ENCODE data around the gene MMP11. TPM values are rescaled to one million over a fixed set of nuclear protein-coding genes. Genes with fewer than 3 reads are reported as not detected.

MMP11 gene
- total RNA-seq, 1 donor from 2014 or later, result 1.9 TPM

- Histone ChIP-seq H3K4me1 (peaks cover 8% of the 10 kb centered on the region), H3K9me3 (no peaks in the 10 kb centered on the region), H3K27me3 (no peaks in the 10 kb centered on the region), H3K4me3 (peak overlapping the region; percentile 75), H3K27ac (peak overlapping the region; percentile 94), H3K36me3 (no peaks in the 10 kb centered on the region)
- no peak for DNase-seq
- ATAC-seq, result peak; percentile 35
- TF ChIP-seq CTCF (IDR thresholded peaks at IDR 0.05), result no peak
- intact Hi-C loops (cut with DNase I), result no loop called here
Measured at GRCh38 chr22:23751441-23751996, 21.1 kb upstream of the MMP11 start.

GRCh38 chr22:23752090-23752691, 20.5 kb upstream of the MMP11 start:
- Histone ChIP-seq H3K27ac (no peak overlapping the region), H3K27me3 (no peaks in the 10 kb centered on the region), H3K4me3 (no peak overlapping the region), H3K4me1 (peaks cover 8% of the 10 kb centered on the region), H3K36me3 (no peaks in the 10 kb centered on the region), H3K9me3 (no peaks in the 10 kb centered on the region)
- no peak for DNase-seq
- no peak for ATAC-seq
- intact Hi-C loops (cut with DNase I), result no loop called here
- TF ChIP-seq CTCF (IDR thresholded peaks at IDR 0.05), result no peak

- ATAC-seq (no peak), DNase-seq (no peak)
- Histone ChIP-seq H3K36me3 (no peaks in the 10 kb centered on the region), H3K27ac (no peak overlapping the region), H3K4me1 (peaks cover 8% of the 10 kb centered on the region), H3K27me3 (no peaks in the 10 kb centered on the region), H3K9me3 (no peaks in the 10 kb centered on the region), H3K4me3 (no peak overlapping the region)
- intact Hi-C loops (cut with DNase I), result no loop called here
- no peak for TF ChIP-seq CTCF (IDR thresholded peaks at IDR 0.05)
Measured at GRCh38 chr22:23752750-23753149, 19.9 kb upstream of the MMP11 start.

GRCh38 chr22:23753385-23753784, 19.3 kb upstream of the MMP11 start:
- Histone ChIP-seq H3K36me3 (no peaks in the 10 kb centered on the region), H3K4me3 (no peak overlapping the region), H3K27ac (no peak overlapping the region), H3K27me3 (no peaks in the 10 kb centered on the region), H3K9me3 (no peaks in the 10 kb centered on the region), H3K4me1 (peaks cover 8% of the 10 kb centered on the region)
- no peak for ATAC-seq
- intact Hi-C loops (cut with DNase I), result no loop called here
- DNase-seq, result no peak
- TF ChIP-seq CTCF (IDR thresholded peaks at IDR 0.05), result no peak

- no peak within 1 kb of the TSS for H3K27ac ChIP-seq
- intact Hi-C loops (cut with DNase I), result no loop called here
- DNase-seq (no peak), ATAC-seq (no peak)
- no peak within 1 kb of the TSS for H3K4me3 ChIP-seq
- no peak for TF ChIP-seq CTCF (IDR thresholded peaks at IDR 0.05)
- no peaks in the 10 kb centered on the region for H3K36me3 ChIP-seq
- peaks cover 8% of the 10 kb centered on the region for H3K4me1 ChIP-seq
- H3K27me3 ChIP-seq, result no peaks in the 10 kb centered on the region
- no peaks in the 10 kb centered on the region for H3K9me3 ChIP-seq
Measured at GRCh38 chr22:23754220-23754919, 18.3 kb upstream of the MMP11 start, which contains the start of gene VPREB3. Gene VPREB3, minus strand, starts transcription at chr22:23754425. Its CDS starts 62 bp downstream, at chr22:23754363.

All from upper lobe of right lung (tissue), 1 donor.